Prostate gland (tissue), 2 donors: ENCODE data around the gene LPCAT3.
A peak's percentile ranks its signal among the peaks of the same experiment; 100 is the strongest.

Experiments used
- CTCF ChIP-seq, 4 experiments: fragments of 200-600 bp in 2 of 4; fragments of 450-650 bp in 2 of 4; sonication (generic) in 2 of 4; IDR thresholded peaks; 1 replicate in 3 of 4; 2 replicates in 1 of 4; pipeline ENCODE4 v1.5.1; 2016 to 2019; ENCODE audit warnings: antibody characterized with exemption in 4 of 4, mild to moderate bottlenecking in 2 of 4, moderate library complexity in 2 of 4
- POLR2A ChIP-seq: fragments of 450-650 bp; IDR thresholded peaks from one replicate; pipeline ENCODE4 v1.6.1; 2016; ENCODE audit warnings: antibody characterized with exemption, mild to moderate bottlenecking
- POLR2AphosphoS5 ChIP-seq: sonication (generic); formaldehyde crosslinking; IDR thresholded peaks from one replicate; pipeline ENCODE4 v1.6.1; 2017; ENCODE audit warnings: antibody characterized with exemption

GRCh38 chr12:6963016-6963731, 55.1 kb downstream of the LPCAT3 start:
- peak in 3 of 4 experiments; percentile 21 to 77 (median 56) for TF ChIP-seq CTCF (IDR thresholded peaks at IDR 0.05)
- peak; percentile 89 for TF ChIP-seq POLR2AphosphoS5
- TF ChIP-seq POLR2A, result peak; percentile 97
